ENCODE results near the gene LRRC15.

The LRRC15 gene

GRCh38 chr3:194313560-194314387 is 55.8 kb downstream of the LRRC15 start:
- no peak for DNase-seq

- no peak for DNase-seq
Observed at GRCh38 chr3:194312743-194313281, 56.7 kb downstream of the LRRC15 start.

GRCh38 chr3:194312186-194312742 is 57.3 kb downstream of the LRRC15 start:
- no peak for DNase-seq

- no peak for DNase-seq
Observed at GRCh38 chr3:194311000-194311399, 58.5 kb downstream of the LRRC15 start.

GRCh38 chr3:194310060-194310835 is 59.3 kb downstream of the LRRC15 start:
- DNase-seq = no peak

- DNase-seq = no peak
Observed at GRCh38 chr3:194308601-194309449, 60.7 kb downstream of the LRRC15 start.

GRCh38 chr3:194307849-194308248 is 61.7 kb downstream of the LRRC15 start:
- DNase-seq = no peak

- peak; percentile 69 for DNase-seq
Observed at GRCh38 chr3:194306771-194307640, 62.5 kb downstream of the LRRC15 start.

- peak; percentile 80 for DNase-seq
Observed at GRCh38 chr3:194306109-194306686, 63.3 kb downstream of the LRRC15 start.

GRCh38 chr3:194305356-194306108 is 64.0 kb downstream of the LRRC15 start:
- DNase-seq = no peak

Measured in activated CD4-positive, alpha-beta T cell treated with anti-CD3 and anti-CD28 coated beads, Interleukin-2, Interleukin-6, amounts not matched to agents 100 ng/mL and 50 ng/mL, durations not matched to agents 16 hours and 8 hours (primary cell).